ENCODE data around the gene PDE7B.

GRCh38 chr6:135823851-135824250 lies 27.6 kb upstream of the PDE7B start:
- TF ChIP-seq POLR2A (IDR thresholded peaks at IDR 0.05): no peak
- TF ChIP-seq CTCF (IDR thresholded peaks at IDR 0.05): no peak

All from Peyer's patch (tissue), 4 donors.